Lower lobe of right lung (tissue), 2 donors: ENCODE results near the gene AP1AR. TPM values are rescaled to one million over a fixed set of nuclear protein-coding genes. Genes with fewer than 3 reads are reported as not detected.
A peak's percentile ranks its signal among the peaks of the same experiment; 100 is the strongest.
"Not testable (repeated sequence)": the region's sequence is repeated elsewhere in the genome, so short reads cannot be mapped to it uniquely, and the experiment has no call there.

Source experiments
- ATAC-seq, 2 donors: fragments of 200-7000 bp; cut with Tn5 transposase; one replicate each; pipeline ENCODE4 v1.9.1; 2020 to 2022; ENCODE audit warnings: mild to moderate bottlenecking in 2 of 2, moderate library complexity in 2 of 2
- DNase-seq: peaks from one replicate; pipeline ENCODE4 v3.0.0-alpha.2; 2020
- H3K27ac ChIP-seq: fragments of 200-600 bp; one replicate; pipeline ENCODE4 v1.8.0; 2022
- H3K27me3 ChIP-seq: fragments of 200-600 bp; one replicate; pipeline ENCODE4 v1.8.0; 2022; ENCODE audit warnings: low read depth
- H3K36me3 ChIP-seq: fragments of 200-600 bp; one replicate; pipeline ENCODE4 v1.8.0; 2022; ENCODE audit warnings: mild to moderate bottlenecking
- H3K4me1 ChIP-seq: fragments of 200-600 bp; one replicate; pipeline ENCODE4 v1.8.0; 2022
- H3K4me3 ChIP-seq: fragments of 200-600 bp; one replicate; pipeline ENCODE4 v1.8.0; 2022; ENCODE audit warnings: mild to moderate bottlenecking
- H3K9me3 ChIP-seq: fragments of 200-600 bp; one replicate; pipeline ENCODE4 v1.8.0; 2022
- CTCF ChIP-seq: fragments of 200-600 bp; IDR thresholded peaks from one replicate; pipeline ENCODE4 v1.8.0; 2022; ENCODE audit warnings: antibody characterized with exemption, mild to moderate bottlenecking
- intact Hi-C: fragments of 100-400 bp; cut with DNase I; formaldehyde crosslinking; loops from one replicate; pipeline ENCODE4 v1.11.0; 2022
- total RNA-seq: library from RNA; stranded (reverse); fragmentation: NEBNext Ultra II Directional; extraction: Animal tissue kit (Norgen Biotek cat#: 25700); gene quantifications from one replicate; pipeline ENCODE4 v1.2.1, GENCODE V29; 2021
- donor health status: DM: no; HTN: yes; CAD: no; lungs with severe emphysema.

AP1AR gene
- total RNA-seq, 1 donor from 2014 or later: 15.0 TPM

- H3K27ac ChIP-seq: no peak overlapping the region
Observed at GRCh38 chr4:112280386-112281056, 48.9 kb downstream of the AP1AR start.

DNA sequence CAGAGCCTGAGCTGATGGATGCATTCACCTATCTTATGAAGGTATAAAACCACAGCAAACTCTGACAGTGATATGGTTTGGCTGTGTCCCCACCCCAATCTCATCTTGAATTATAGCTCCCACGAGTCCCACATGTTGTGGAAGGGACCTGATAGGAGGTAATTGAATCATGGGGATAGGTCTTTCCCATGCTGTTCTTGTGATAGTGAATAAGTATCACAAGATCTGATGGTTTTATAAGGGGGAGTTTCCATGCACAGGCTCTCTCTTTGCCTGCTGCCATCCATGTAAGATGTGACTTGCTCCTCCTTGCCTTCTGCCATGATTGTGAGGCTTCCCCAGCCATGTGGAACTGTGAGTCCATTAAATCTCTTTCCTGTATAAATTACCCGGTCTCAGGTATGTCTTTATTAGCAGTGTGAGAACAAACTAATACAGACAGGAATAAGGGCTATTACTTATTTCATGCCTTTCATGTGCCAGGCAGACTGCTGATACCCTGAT, 50.4 kb downstream of the AP1AR start:
- H3K36me3 ChIP-seq, H3K4me3 ChIP-seq, H3K27ac ChIP-seq, ATAC-seq, H3K9me3 ChIP-seq, DNase-seq, intact Hi-C loops, H3K27me3 ChIP-seq: not testable (repeated sequence)
- H3K4me1 ChIP-seq: peaks cover 35% of the 10 kb centered on the region

More at GRCh38 chr4:112280386-112281056, 48.9 kb downstream of the AP1AR start:
- DNase-seq (no peak), ATAC-seq (no peak)
- H3K36me3 ChIP-seq: peaks cover 9% of the 10 kb centered on the region
- no peak for TF ChIP-seq CTCF
- H3K27me3 ChIP-seq: no peaks in the 10 kb centered on the region
- H3K9me3 ChIP-seq: no peaks in the 10 kb centered on the region
- intact Hi-C loops: no loop called here
- no peak overlapping the region for H3K4me3 ChIP-seq
- H3K4me1 ChIP-seq: peaks cover 28% of the 10 kb centered on the region

GRCh38 chr4:112282860-112283667, 51.5 kb downstream of the AP1AR start:
- no peak for DNase-seq
- no peaks in the 10 kb centered on the region for H3K9me3 ChIP-seq
- no peak overlapping the region for H3K27ac ChIP-seq
- intact Hi-C loops: no loop called here
- TF ChIP-seq CTCF: no peak
- H3K27me3 ChIP-seq: no peaks in the 10 kb centered on the region
- H3K4me1 ChIP-seq: peaks cover 35% of the 10 kb centered on the region
- H3K36me3 ChIP-seq: no peaks in the 10 kb centered on the region
- peak overlapping the region; percentile 11 for H3K4me3 ChIP-seq
- ATAC-seq: no peak

DNA sequence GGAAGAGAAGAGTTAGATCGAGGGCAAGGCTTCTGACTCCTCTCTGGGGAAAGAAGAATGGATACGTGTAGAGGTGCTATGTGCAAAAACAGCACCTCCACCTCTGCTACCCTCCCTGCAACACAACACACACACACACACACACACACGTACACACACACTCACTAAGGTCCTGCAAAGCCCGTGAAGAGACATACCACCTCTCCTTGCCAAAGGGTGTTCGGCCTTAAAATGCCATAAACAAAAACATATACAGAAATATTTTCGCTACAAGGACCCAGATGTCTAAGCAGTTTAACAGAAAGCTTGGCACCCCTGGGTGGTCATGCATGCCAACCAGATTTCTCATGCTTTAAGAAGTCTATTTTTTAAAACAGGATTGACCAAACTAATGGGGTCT, 52.6 kb downstream of the AP1AR start:
- no peak for TF ChIP-seq CTCF
- peak overlapping the region; percentile 87 for H3K27ac ChIP-seq
- DNase-seq: no peak

GRCh38 chr4:112284662-112285411, 53.2 kb downstream of the AP1AR start:
- ATAC-seq (peak; percentile 54 to 59), DNase-seq (peak; percentile 53)
- Histone ChIP-seq H3K9me3 (no peaks in the 10 kb centered on the region), H3K36me3 (no peaks in the 10 kb centered on the region), H3K4me1 (peaks cover 26% of the 10 kb centered on the region), H3K4me3 (peak overlapping the region; percentile 89), H3K27me3 (no peaks in the 10 kb centered on the region), H3K27ac (peak overlapping the region; percentile 87)
- no peak for TF ChIP-seq CTCF
- intact Hi-C loops: no loop called here

More for the DNA sequence above, 52.6 kb downstream of the AP1AR start:
- no peaks in the 10 kb centered on the region for H3K9me3 ChIP-seq
- no peaks in the 10 kb centered on the region for H3K27me3 ChIP-seq
- peaks cover 31% of the 10 kb centered on the region for H3K4me1 ChIP-seq
- ATAC-seq: no peak
- peak overlapping the region; percentile 89 for H3K4me3 ChIP-seq
- H3K36me3 ChIP-seq: no peaks in the 10 kb centered on the region
- intact Hi-C loops: no loop called here
